Neural crest cell (in vitro differentiated cells): Measurements from ENCODE around the gene TRMT11. TPM values are rescaled to one million over a fixed set of nuclear protein-coding genes. Genes with fewer than 3 reads are reported as not detected.

ENCODE experiments used
- DNase-seq: peaks from one replicate; pipeline ENCODE4 v3.0.0; 2021; ENCODE audit warnings: low read depth, mixed read lengths, low spot score
- H3K27ac Mint-ChIP-seq: one replicate; pipeline ENCODE4 v1.8.0; 2021; ENCODE audit warnings: mild to moderate bottlenecking, mixed read lengths; ENCODE audit not compliant: unreplicated experiment
- H3K27me3 Mint-ChIP-seq: 2 replicates; pipeline ENCODE4 v1.8.0; 2021; ENCODE audit warnings: low read depth, mild to moderate bottlenecking, mixed read lengths
- H3K36me3 Mint-ChIP-seq: 2 replicates; pipeline ENCODE4 v1.8.0; 2021; ENCODE audit warnings: low read depth, mild to moderate bottlenecking, mixed read lengths
- H3K4me1 Mint-ChIP-seq: 2 replicates; pipeline ENCODE4 v1.8.0; 2021; ENCODE audit warnings: mixed read lengths
- H3K4me3 Mint-ChIP-seq: one replicate; pipeline ENCODE4 v1.8.0; 2021; ENCODE audit warnings: mild to moderate bottlenecking, mixed read lengths
- H3K9me3 Mint-ChIP-seq: 2 replicates; pipeline ENCODE4 v1.8.0; 2021; ENCODE audit warnings: mixed read lengths
- total RNA-seq: library from RNA; stranded (reverse); gene quantifications from 2 replicates; pipeline ENCODE4 v1.2.1, GENCODE V29; 2021
- TF ChIP-seq, protein P1 (sequence below): fragments of 200-600 bp; sonication (generic); conservative IDR thresholded peaks from 2 replicates; pipeline ENCODE4 v1.5.0; 2021; ENCODE audit warnings: antibody characterized with exemption, mild to moderate bottlenecking

TRMT11 gene
- total RNA-seq, 1 donor from 2014 or later, result 31.0 TPM

GRCh38 chr6:125952764-125953501 lies 33.4 kb upstream of the TRMT11 start:
- H3K4me1 Mint-ChIP-seq, result peaks cover 3% of the 10 kb centered on the region
- H3K9me3 Mint-ChIP-seq, result no peaks in the 10 kb centered on the region
- TF ChIP-seq, protein P1, sequence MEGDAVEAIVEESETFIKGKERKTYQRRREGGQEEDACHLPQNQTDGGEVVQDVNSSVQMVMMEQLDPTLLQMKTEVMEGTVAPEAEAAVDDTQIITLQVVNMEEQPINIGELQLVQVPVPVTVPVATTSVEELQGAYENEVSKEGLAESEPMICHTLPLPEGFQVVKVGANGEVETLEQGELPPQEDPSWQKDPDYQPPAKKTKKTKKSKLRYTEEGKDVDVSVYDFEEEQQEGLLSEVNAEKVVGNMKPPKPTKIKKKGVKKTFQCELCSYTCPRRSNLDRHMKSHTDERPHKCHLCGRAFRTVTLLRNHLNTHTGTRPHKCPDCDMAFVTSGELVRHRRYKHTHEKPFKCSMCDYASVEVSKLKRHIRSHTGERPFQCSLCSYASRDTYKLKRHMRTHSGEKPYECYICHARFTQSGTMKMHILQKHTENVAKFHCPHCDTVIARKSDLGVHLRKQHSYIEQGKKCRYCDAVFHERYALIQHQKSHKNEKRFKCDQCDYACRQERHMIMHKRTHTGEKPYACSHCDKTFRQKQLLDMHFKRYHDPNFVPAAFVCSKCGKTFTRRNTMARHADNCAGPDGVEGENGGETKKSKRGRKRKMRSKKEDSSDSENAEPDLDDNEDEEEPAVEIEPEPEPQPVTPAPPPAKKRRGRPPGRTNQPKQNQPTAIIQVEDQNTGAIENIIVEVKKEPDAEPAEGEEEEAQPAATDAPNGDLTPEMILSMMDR, result no peak
- H3K27ac Mint-ChIP-seq, result no peak overlapping the region
- DNase-seq, result no peak
- peaks cover 34% of the 10 kb centered on the region for H3K27me3 Mint-ChIP-seq
- H3K4me3 Mint-ChIP-seq, result peak overlapping the region; percentile 47
- no peaks in the 10 kb centered on the region for H3K36me3 Mint-ChIP-seq

- H3K36me3 Mint-ChIP-seq, result no peaks in the 10 kb centered on the region
- H3K9me3 Mint-ChIP-seq, result no peaks in the 10 kb centered on the region
- no peak overlapping the region for H3K27ac Mint-ChIP-seq
- no peak for DNase-seq
- peaks cover 3% of the 10 kb centered on the region for H3K4me1 Mint-ChIP-seq
- TF ChIP-seq, protein P1, result no peak
- H3K4me3 Mint-ChIP-seq, result no peak overlapping the region
- peaks cover 34% of the 10 kb centered on the region for H3K27me3 Mint-ChIP-seq
These were observed 32.9 kb upstream of the TRMT11 start for GRCh38 chr6:125953502-125953875.

- Mint-ChIP-seq H3K9me3 (no peaks in the 10 kb centered on the region), H3K36me3 (no peaks in the 10 kb centered on the region), H3K27me3 (peaks cover 34% of the 10 kb centered on the region), H3K4me3 (peak overlapping the region; percentile 71), H3K27ac (no peak overlapping the region), H3K4me1 (peaks cover 3% of the 10 kb centered on the region)
- no peak for DNase-seq
- TF ChIP-seq, protein P1, result no peak
These were observed 31.5 kb upstream of the TRMT11 start for GRCh38 chr6:125954735-125955339.

- peaks cover 34% of the 10 kb centered on the region for H3K27me3 Mint-ChIP-seq
- no peak overlapping the region for H3K27ac Mint-ChIP-seq
- peaks cover 3% of the 10 kb centered on the region for H3K4me1 Mint-ChIP-seq
- TF ChIP-seq, protein P1, result no peak
- H3K36me3 Mint-ChIP-seq, result no peaks in the 10 kb centered on the region
- no peak overlapping the region for H3K4me3 Mint-ChIP-seq
- DNase-seq, result no peak
- H3K9me3 Mint-ChIP-seq, result no peaks in the 10 kb centered on the region
These were observed 30.4 kb upstream of the TRMT11 start for GRCh38 chr6:125955973-125956372.

GRCh38 chr6:125956506-125957390 lies 29.6 kb upstream of the TRMT11 start, which contains the start of gene HINT3:
Gene HINT3, plus strand, starts transcription at chr6:125956770. Its CDS starts 208 bp downstream, at chr6:125956978.
- peaks cover 3% of the 10 kb centered on the region for H3K4me1 Mint-ChIP-seq
- no peaks in the 10 kb centered on the region for H3K36me3 Mint-ChIP-seq
- no peak within 1 kb of the TSS for H3K27ac Mint-ChIP-seq
- H3K4me3 Mint-ChIP-seq, result no peak within 1 kb of the TSS
- DNase-seq, result peak; percentile 100
- H3K27me3 Mint-ChIP-seq, result peaks cover 30% of the 10 kb centered on the region
- TF ChIP-seq, protein P1, result peak; percentile 99
- no peaks in the 10 kb centered on the region for H3K9me3 Mint-ChIP-seq
